Vagina (tissue), 2 donors: ENCODE data around the gene COX7A2L. TPM values are rescaled to one million over a fixed set of nuclear protein-coding genes. Genes with fewer than 3 reads are reported as not detected.
"Not testable (repeated sequence)": the region's sequence is repeated elsewhere in the genome, so short reads cannot be mapped to it uniquely, and the experiment has no call there.

Experiments used
- DNase-seq, 2 donors: peaks; one replicate each; pipeline ENCODE4 v3.0.0-alpha.2; 2017; ENCODE audit errors: extremely low spot score in 2 of 2
- H3K27ac ChIP-seq: fragments of 200-600 bp; sonication (generic); one replicate; pipeline ENCODE4 v1.5.1; 2019
- H3K27me3 ChIP-seq: fragments of 200-600 bp; sonication (generic); one replicate; pipeline ENCODE4 v1.5.1; 2019
- H3K36me3 ChIP-seq, 2 donors: fragments of 200-600 bp; sonication (generic); one replicate each; pipeline ENCODE4 v1.5.1; 2017 to 2019
- H3K4me1 ChIP-seq: fragments of 200-600 bp; sonication (generic); one replicate; pipeline ENCODE4 v1.5.1; 2019
- H3K4me3 ChIP-seq, 2 donors: fragments of 200-600 bp; sonication (generic); 1 replicate in 1 of 2; 2 replicates in 1 of 2; pipeline ENCODE4 v1.5.1; 2016 to 2019
- H3K9me3 ChIP-seq: fragments of 200-600 bp; sonication (generic); one replicate; pipeline ENCODE4 v1.5.1; 2019
- CTCF ChIP-seq, 3 experiments: fragments of 450-650 bp in 2 of 3; fragments of 200-600 bp in 1 of 3; sonication (generic) in 1 of 3; IDR thresholded peaks; one replicate each; pipeline ENCODE4 v1.5.1; 2017 to 2019; ENCODE audit warnings: antibody characterized with exemption in 3 of 3, mild to moderate bottlenecking in 2 of 3, moderate library complexity in 2 of 3
- POLR2A ChIP-seq, 2 donors: fragments of 450-650 bp; IDR thresholded peaks; one replicate each; pipeline ENCODE4 v1.6.1; 2017; ENCODE audit warnings: antibody characterized with exemption in 2 of 2, mild to moderate bottlenecking in 2 of 2, moderate library complexity in 2 of 2
- POLR2AphosphoS5 ChIP-seq, 2 donors: sonication (generic); formaldehyde crosslinking; IDR thresholded peaks; one replicate each; pipeline ENCODE4 v1.9.0; 2017; ENCODE audit warnings: antibody characterized with exemption in 2 of 2, mild to moderate bottlenecking in 2 of 2, low read depth in 1 of 2; ENCODE audit not compliant: insufficient read depth in 1 of 2
- intact Hi-C: fragments of 100-400 bp; cut with DNase I; formaldehyde crosslinking; loops from one replicate; pipeline ENCODE4 v1.15.1; 2023
- total RNA-seq: library from RNA; depleted of rRNA; stranded (reverse); fragments of >200 nt; gene quantifications from one replicate; pipeline ENCODE4 v1.2.3, GENCODE V29; 2016

Gene COX7A2L
- total RNA-seq, 1 donor from 2014 or later: 83.2 TPM

DNA sequence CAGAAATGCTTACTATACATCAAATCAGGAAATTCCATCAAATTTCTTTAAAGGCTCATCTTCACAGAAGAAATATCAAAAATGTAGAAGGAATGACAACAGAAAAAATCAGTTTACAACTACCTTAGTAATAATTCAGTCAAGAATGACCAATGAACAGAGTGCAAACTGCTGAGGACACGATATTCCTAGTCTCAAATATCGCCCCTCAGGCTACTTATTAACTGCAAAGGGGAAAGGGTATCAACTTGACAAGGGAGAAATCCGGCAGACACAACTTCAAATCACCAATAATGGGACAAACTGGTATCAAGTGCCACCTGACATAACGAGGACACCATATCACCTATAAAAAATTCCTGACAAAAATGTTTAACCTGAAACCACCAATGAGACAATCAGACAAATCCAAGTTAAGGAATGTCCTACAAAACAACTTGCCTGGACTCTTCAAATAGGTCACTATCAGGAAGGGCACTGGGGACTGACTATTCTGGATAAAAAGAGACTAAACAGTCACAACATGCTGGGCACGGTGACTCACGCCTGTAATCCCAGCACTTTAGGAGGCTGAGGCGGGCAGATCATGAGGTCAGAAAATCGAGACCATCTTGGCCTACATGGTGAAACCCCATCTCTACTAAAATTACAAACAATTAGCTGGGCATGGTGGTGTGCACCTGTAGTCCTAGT, 12.8 kb downstream of the COX7A2L start:
- intact Hi-C loops: no loop called here
- H3K36me3 ChIP-seq: peaks cover 0 to 25% of the 10 kb centered on the region in 2 donors
- H3K4me1 ChIP-seq: peaks cover 2% of the 10 kb centered on the region
- no peaks in the 10 kb centered on the region for H3K9me3 ChIP-seq
- no peaks in the 10 kb centered on the region for H3K27me3 ChIP-seq
- no peak overlapping the region for H3K4me3 ChIP-seq
- no peak for TF ChIP-seq POLR2A (IDR thresholded peaks at IDR 0.05)
- TF ChIP-seq POLR2AphosphoS5 (IDR thresholded peaks at IDR 0.05; ENCODE audit: insufficient read depth in 1 of 2, low read depth in 1 of 2): no peak
- TF ChIP-seq CTCF (IDR thresholded peaks at IDR 0.05): no peak
- no peak overlapping the region for H3K27ac ChIP-seq
- no peak for DNase-seq

DNA sequence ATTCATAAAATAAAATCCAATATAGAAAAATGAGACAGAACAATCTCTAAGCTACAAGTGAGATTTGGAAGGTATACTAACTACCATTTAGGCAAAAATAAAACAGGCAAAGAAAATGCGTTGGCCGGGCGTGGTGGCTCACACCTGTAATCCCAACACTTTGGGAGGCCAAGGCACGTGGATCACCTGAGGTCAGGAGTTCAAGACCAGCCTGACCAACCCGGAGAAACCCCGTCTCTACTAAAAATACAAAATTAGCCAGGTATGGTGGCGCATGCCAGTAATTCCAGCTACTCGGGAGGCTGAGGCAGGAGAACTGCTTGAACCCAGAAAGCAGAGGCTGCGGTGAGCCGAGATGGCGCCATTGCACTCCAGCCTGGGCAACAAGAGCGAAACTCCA, 13.5 kb downstream of the COX7A2L start:
- H3K4me3 ChIP-seq, DNase-seq, H3K4me1 ChIP-seq, H3K27me3 ChIP-seq, H3K9me3 ChIP-seq, intact Hi-C loops, H3K27ac ChIP-seq: not testable (repeated sequence)
- H3K36me3 ChIP-seq: peaks cover 0 to 21% of the 10 kb centered on the region in 2 donors

DNA sequence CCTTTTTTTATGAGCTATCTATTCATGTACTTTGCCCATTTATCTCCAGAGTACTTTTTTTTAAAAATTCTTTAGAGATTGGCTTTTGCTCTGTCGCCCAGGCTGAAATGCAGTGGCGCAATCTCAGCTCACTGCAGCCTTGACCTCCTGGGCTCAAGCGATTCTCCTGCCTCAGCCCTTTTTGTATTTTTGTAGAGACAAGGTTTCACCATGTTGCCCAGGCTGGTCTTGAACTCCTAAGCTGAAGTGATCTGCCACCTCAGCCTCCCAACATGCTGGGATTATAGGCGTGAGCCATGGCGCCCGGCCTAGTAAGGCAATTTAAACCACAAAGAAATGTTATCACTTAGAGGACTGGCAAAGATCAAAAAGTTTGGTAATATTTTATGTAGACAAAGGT, 14.2 kb downstream of the COX7A2L start:
- H3K4me3 ChIP-seq, DNase-seq, H3K27me3 ChIP-seq, H3K27ac ChIP-seq, H3K9me3 ChIP-seq, intact Hi-C loops: not testable (repeated sequence)
- Histone ChIP-seq H3K4me1 (peaks cover 13% of the 10 kb centered on the region), H3K36me3 (peaks cover 0 to 14% of the 10 kb centered on the region in 2 donors)

GRCh38 chr2:42345986-42346385, 15.0 kb downstream of the COX7A2L start:
- peaks cover 21% of the 10 kb centered on the region for H3K4me1 ChIP-seq
- no peaks in the 10 kb centered on the region for H3K27me3 ChIP-seq
- intact Hi-C loops: no loop called here
- no peak for TF ChIP-seq CTCF (IDR thresholded peaks at IDR 0.05)
- H3K9me3 ChIP-seq: no peaks in the 10 kb centered on the region
- no peak overlapping the region for H3K4me3 ChIP-seq
- H3K36me3 ChIP-seq: peaks cover 0 to 12% of the 10 kb centered on the region in 2 donors
- DNase-seq: no peak
- no peak overlapping the region for H3K27ac ChIP-seq

- peak overlapping the region; percentile 72 for H3K27ac ChIP-seq
- DNase-seq: no peak
Measured at GRCh38 chr2:42342795-42343241, 18.2 kb downstream of the COX7A2L start.

GRCh38 chr2:42342061-42342794, 18.8 kb downstream of the COX7A2L start:
- Histone ChIP-seq H3K4me3 (no peak overlapping the region), H3K9me3 (no peaks in the 10 kb centered on the region), H3K27ac (peak overlapping the region; percentile 72), H3K4me1 (peaks cover 21% of the 10 kb centered on the region), H3K27me3 (no peaks in the 10 kb centered on the region), H3K36me3 (peaks cover 0 to 12% of the 10 kb centered on the region in 2 donors)
- TF ChIP-seq POLR2A (IDR thresholded peaks at IDR 0.05) (no peak), POLR2AphosphoS5 (IDR thresholded peaks at IDR 0.05; ENCODE audit: insufficient read depth in 1 of 2, low read depth in 1 of 2) (peak in 1 of 2 donors; percentile 63)
- DNase-seq: no peak
- intact Hi-C loops: no loop called here

More at GRCh38 chr2:42342795-42343241, 18.2 kb downstream of the COX7A2L start:
- H3K4me1 ChIP-seq: peaks cover 21% of the 10 kb centered on the region
- TF ChIP-seq POLR2A (IDR thresholded peaks at IDR 0.05): no peak
- TF ChIP-seq POLR2AphosphoS5 (IDR thresholded peaks at IDR 0.05; ENCODE audit: insufficient read depth in 1 of 2, low read depth in 1 of 2): peak in 1 of 2 donors; percentile 12
- H3K27me3 ChIP-seq: no peaks in the 10 kb centered on the region
- H3K36me3 ChIP-seq: peaks cover 0 to 12% of the 10 kb centered on the region in 2 donors
- intact Hi-C loops: no loop called here
- no peaks in the 10 kb centered on the region for H3K9me3 ChIP-seq
- H3K4me3 ChIP-seq: no peak overlapping the region
